ENCODE measurements around the gene ACADSB. TPM values are rescaled to one million over a fixed set of nuclear protein-coding genes. Genes with fewer than 3 reads are reported as not detected.
A peak's percentile ranks its signal among the peaks of the same experiment; 100 is the strongest.

The ACADSB gene
- total RNA-seq (ENCODE audit: unreplicated experiment): 9.9 TPM
- long read RNA-seq, partial matches to known transcripts: 1 of 3 reads
- long read RNA-seq, other reads (novel, unspliced or antisense): 2 of 3 reads

GRCh38 chr10:123008355-123009104 lies at the start of gene ACADSB, which contains the start of gene IKZF5:
Gene ACADSB (plus strand): TSS chr10:123009006. CDS start chr10:123009030, 24 bp downstream.
Gene IKZF5 (minus strand): TSS chr10:123008795. CDS start chr10:122998625, 10,170 bp downstream.
- Mint-ChIP-seq H3K27me3 (ENCODE audit: unreplicated experiment) (peaks cover 9% of the 10 kb centered on the region), H3K4me1 (ENCODE audit: low read depth, unreplicated experiment) (peaks cover 3% of the 10 kb centered on the region), H3K36me3 (ENCODE audit: unreplicated experiment) (peaks cover 8% of the 10 kb centered on the region), H3K9me3 (ENCODE audit: unreplicated experiment) (peaks cover 8% of the 10 kb centered on the region), H3K4me3 (ENCODE audit: unreplicated experiment) (peak within 1 kb of the TSS; percentile 99), H3K27ac (ENCODE audit: unreplicated experiment) (peak within 1 kb of the TSS; percentile 97)
- TF ChIP-seq, protein P1, sequence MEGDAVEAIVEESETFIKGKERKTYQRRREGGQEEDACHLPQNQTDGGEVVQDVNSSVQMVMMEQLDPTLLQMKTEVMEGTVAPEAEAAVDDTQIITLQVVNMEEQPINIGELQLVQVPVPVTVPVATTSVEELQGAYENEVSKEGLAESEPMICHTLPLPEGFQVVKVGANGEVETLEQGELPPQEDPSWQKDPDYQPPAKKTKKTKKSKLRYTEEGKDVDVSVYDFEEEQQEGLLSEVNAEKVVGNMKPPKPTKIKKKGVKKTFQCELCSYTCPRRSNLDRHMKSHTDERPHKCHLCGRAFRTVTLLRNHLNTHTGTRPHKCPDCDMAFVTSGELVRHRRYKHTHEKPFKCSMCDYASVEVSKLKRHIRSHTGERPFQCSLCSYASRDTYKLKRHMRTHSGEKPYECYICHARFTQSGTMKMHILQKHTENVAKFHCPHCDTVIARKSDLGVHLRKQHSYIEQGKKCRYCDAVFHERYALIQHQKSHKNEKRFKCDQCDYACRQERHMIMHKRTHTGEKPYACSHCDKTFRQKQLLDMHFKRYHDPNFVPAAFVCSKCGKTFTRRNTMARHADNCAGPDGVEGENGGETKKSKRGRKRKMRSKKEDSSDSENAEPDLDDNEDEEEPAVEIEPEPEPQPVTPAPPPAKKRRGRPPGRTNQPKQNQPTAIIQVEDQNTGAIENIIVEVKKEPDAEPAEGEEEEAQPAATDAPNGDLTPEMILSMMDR (IDR thresholded peaks at IDR 0.05; ENCODE audit: partially characterized antibody, unreplicated experiment): no peak
- DNase-seq: peak; percentile 95

- no peak for DNase-seq
- H3K9me3 Mint-ChIP-seq (ENCODE audit: unreplicated experiment): peaks cover 4% of the 10 kb centered on the region
- H3K27me3 Mint-ChIP-seq (ENCODE audit: unreplicated experiment): peaks cover 2% of the 10 kb centered on the region
- H3K36me3 Mint-ChIP-seq (ENCODE audit: unreplicated experiment): peaks cover 12% of the 10 kb centered on the region
- H3K27ac Mint-ChIP-seq (ENCODE audit: unreplicated experiment): no peak overlapping the region
- TF ChIP-seq, protein P1 (IDR thresholded peaks at IDR 0.05; ENCODE audit: partially characterized antibody, unreplicated experiment): no peak
- H3K4me3 Mint-ChIP-seq (ENCODE audit: unreplicated experiment): no peak overlapping the region
- H3K4me1 Mint-ChIP-seq (ENCODE audit: low read depth, unreplicated experiment): no peaks in the 10 kb centered on the region
These were observed 46.4 kb upstream of the ACADSB start for GRCh38 chr10:122962405-122962804.

- Mint-ChIP-seq H3K9me3 (ENCODE audit: unreplicated experiment) (peaks cover 4% of the 10 kb centered on the region), H3K27ac (ENCODE audit: unreplicated experiment) (no peak overlapping the region), H3K27me3 (ENCODE audit: unreplicated experiment) (peaks cover 2% of the 10 kb centered on the region), H3K36me3 (ENCODE audit: unreplicated experiment) (peaks cover 12% of the 10 kb centered on the region), H3K4me3 (ENCODE audit: unreplicated experiment) (no peak overlapping the region), H3K4me1 (ENCODE audit: low read depth, unreplicated experiment) (no peaks in the 10 kb centered on the region)
- no peak for DNase-seq
- TF ChIP-seq, protein P1 (IDR thresholded peaks at IDR 0.05; ENCODE audit: partially characterized antibody, unreplicated experiment): no peak
These were observed 41.9 kb upstream of the ACADSB start for GRCh38 chr10:122966879-122967278.

DNA sequence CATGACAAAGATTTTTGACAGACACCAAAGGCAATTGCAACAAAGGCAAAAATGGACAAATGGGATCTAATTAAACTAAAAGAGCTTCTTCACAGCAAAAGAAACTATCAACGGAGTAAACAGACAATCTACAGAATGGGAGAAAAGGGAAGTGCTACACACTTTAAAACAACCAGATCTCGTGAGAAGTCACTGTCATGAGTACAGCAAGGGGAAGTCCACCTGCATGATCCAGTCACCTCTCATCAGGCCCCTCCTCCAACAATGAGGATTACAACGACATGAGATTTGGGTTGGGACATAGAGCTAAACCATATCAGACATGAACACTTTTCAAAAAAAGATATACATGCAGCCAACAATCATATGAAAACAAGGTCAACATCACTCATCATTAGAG lies 40.1 kb upstream of the ACADSB start:
- H3K4me3 Mint-ChIP-seq (ENCODE audit: unreplicated experiment): no peak overlapping the region
- no peak overlapping the region for H3K27ac Mint-ChIP-seq (ENCODE audit: unreplicated experiment)
- H3K27me3 Mint-ChIP-seq (ENCODE audit: unreplicated experiment): peaks cover 3% of the 10 kb centered on the region
- TF ChIP-seq, protein P1 (IDR thresholded peaks at IDR 0.05; ENCODE audit: partially characterized antibody, unreplicated experiment): no peak
- no peak for DNase-seq
- peaks cover 9% of the 10 kb centered on the region for H3K36me3 Mint-ChIP-seq (ENCODE audit: unreplicated experiment)
- peaks cover 4% of the 10 kb centered on the region for H3K9me3 Mint-ChIP-seq (ENCODE audit: unreplicated experiment)
- H3K4me1 Mint-ChIP-seq (ENCODE audit: low read depth, unreplicated experiment): no peaks in the 10 kb centered on the region

- Mint-ChIP-seq H3K27me3 (ENCODE audit: unreplicated experiment) (peaks cover 3% of the 10 kb centered on the region), H3K4me1 (ENCODE audit: low read depth, unreplicated experiment) (no peaks in the 10 kb centered on the region), H3K4me3 (ENCODE audit: unreplicated experiment) (no peak overlapping the region), H3K9me3 (ENCODE audit: unreplicated experiment) (no peaks in the 10 kb centered on the region), H3K36me3 (ENCODE audit: unreplicated experiment) (no peaks in the 10 kb centered on the region), H3K27ac (ENCODE audit: unreplicated experiment) (no peak overlapping the region)
- no peak for DNase-seq
- TF ChIP-seq, protein P1 (IDR thresholded peaks at IDR 0.05; ENCODE audit: partially characterized antibody, unreplicated experiment): no peak
These were observed 34.8 kb upstream of the ACADSB start for GRCh38 chr10:122974023-122974422.
